Right forelimb (tissue), 1 donor: ENCODE results near the gene PPP1CA.
"Not testable (repeated sequence)": the region's sequence is repeated elsewhere in the genome, so short reads cannot be mapped to it uniquely, and the experiment has no call there.

Experiments
- DNase-seq: peaks from one replicate; pipeline ENCODE4 v3.0.0-alpha.2; 2018

PPP1CA gene

DNA sequence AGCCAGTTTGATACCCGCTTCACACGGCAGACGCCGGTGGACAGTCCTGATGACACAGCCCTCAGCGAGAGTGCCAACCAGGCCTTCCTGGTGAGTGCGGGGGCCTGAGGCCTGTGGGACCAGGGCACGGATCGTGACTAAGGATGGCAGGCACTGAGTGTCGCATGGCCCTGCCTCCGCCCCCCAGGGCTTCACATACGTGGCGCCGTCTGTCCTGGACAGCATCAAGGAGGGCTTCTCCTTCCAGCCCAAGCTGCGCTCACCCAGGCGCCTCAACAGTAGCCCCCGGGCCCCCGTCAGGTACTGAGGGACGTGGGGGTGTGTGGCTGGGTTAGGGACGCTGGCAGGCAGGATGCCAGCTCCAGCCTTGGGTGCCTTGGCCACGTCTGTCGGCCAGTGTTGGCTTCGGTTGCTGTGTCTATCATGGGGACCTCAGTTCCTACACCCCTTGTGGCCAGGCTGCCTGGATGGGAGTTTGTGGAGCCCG is 32.8 kb upstream of the PPP1CA start:
- no peak for DNase-seq

DNA sequence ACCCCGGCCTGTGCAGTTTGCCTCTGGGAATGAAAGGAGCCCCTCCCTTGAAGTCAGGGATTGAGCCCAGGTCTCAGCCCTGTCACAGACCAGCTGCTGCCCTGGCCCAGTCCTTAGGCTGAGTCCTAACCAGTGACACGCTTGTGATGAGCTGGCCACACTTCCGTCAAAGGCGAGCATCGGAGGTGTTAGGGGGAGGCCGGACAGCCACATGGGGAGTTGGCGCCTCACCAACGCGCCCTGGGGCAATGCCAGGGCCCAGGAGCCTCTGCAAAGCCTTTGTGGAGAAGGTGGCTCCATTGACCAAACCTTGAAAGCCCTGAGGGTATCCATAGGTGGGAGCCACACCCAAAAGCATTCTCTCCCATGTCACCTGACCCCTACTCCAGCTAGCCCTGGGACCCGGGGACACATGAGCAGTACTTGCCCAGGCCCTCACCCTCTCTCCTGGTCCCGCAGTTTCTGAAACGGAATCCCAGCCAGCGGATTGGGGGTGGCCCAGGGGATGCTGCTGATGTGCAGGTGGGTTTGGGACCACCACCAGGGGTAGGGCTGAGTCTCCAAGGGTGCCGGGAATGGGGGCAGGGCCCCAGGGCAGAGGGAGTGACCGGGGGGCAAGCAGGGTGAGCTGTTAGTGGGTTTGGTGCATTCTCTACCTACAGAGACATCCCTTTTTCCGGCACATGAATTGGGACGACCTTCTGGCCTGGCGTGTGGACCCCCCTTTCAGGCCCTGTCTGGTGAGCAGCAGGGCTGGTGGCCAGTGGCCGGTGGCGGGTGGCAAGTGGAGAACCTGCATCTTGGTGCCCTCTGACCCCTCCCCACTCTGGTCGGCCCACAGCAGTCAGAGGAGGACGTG is 32.1 kb upstream of the PPP1CA start:
- no peak for DNase-seq

DNA sequence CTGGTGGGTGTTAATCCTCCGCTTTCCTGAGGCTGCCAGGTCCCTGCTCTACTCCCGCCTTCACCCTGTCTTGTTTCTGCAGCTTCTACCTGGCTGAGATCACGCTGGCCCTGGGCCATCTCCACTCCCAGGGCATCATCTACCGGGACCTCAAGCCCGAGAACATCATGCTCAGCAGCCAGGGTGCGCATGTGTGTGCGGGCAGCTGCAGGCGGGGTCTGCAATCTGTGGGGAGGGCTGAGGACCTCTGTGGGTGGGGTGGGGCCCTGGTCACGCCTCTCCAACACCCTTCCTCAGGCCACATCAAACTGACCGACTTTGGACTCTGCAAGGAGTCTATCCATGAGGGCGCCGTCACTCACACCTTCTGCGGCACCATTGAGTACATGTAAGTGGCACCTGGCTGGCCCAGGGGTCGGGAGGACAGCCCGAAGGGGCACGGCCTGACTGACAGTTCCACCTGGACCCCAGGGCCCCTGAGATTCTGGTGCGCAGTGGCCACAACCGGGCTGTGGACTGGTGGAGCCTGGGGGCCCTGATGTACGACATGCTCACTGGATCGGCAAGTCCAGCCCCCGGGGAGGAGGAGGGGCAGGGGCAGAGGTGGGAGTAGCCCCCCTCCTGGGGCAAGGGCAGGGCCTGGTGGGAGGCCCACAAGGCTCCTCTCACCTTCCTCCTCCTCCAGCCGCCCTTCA is 31.1 kb upstream of the PPP1CA start:
- DNase-seq, result no peak

DNA sequence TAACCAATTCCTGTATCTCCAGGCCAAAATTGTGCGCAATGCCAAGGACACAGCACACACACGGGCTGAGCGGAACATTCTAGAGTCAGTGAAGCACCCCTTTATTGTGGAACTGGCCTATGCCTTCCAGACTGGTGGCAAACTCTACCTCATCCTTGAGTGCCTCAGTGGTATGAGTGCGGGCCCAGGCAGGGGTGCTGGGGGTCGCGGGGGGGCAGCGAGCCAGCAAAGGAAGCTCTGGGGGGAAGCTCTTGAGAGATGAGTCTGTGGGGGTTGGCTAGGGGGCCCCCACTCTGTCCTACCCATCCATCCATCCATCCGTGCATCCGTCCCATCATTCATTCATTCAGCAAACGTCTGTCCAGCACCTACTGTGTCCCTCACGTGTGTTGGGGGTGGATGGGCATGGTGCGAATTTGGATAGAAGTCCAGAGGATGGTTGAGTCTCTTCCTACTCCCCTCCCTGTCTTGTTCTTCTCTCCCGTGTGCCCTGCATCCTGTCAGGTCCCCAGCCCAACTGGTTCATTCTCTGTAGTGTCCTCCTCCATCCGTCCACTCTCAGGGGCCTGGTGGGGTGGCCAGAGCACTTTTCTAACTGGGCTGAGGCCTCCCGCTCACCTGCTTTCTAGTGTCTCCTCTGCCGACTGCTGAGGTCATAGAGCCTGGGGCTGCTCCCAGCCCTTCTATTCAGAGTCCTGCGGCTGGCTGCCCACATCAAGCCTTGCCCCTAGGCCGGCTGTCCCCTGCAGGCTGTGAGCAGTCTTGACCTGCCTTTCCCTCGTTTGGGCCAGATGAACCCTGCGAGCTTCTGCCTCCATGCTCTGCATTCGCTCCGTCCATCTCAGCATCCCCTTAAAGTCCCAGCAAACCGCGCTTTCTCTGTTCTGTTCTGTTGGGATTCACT is 29.9 kb upstream of the PPP1CA start:
- no peak for DNase-seq

DNA sequence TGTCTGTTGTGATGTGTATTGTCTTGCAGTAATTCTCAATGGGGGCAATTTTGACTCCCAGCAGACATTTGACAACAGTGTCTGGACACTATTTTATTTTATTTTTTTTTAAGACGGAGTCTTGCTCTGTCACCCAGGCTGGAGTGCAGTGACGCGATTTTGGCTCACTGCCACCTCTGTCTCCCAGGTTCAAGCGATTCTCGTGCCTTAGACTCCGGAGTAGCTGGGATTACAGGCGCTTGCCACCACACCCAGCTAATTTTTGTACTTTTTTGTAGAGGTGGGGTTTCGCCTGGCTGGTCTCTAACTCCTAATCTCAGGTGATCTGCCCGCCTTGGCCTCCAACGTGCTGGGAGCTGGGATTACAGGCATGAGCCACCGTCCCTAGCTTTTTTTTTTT is 28.1 kb upstream of the PPP1CA start:
- no peak for DNase-seq

DNA sequence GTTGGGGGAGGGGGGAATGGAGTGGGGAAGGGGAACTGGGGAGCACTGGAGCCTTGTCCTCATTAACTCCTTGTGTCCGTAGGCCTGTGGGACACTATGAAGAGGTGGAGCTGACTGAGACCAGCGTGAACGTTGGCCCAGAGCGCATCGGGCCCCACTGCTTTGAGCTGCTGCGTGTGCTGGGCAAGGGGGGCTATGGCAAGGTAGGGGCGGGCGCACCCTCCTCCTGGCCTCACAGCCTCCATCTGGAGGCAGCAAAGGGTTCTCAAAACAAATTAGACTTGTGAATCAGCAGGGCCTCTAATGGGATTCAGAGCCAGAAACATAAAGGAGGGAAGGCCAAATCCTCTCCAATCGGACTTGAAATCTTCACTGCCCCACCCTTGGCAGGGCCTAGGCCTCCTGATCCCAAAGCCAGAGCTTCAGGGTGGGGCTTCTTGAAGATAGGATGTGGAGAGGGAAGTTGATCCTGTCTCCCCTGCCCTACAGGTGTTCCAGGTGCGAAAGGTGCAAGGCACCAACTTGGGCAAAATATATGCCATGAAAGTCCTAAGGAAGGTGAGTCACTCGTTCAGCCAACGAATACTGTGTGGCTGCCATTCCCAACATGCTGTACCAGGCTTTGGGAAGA is 27.5 kb upstream of the PPP1CA start:
- no peak for DNase-seq

DNA sequence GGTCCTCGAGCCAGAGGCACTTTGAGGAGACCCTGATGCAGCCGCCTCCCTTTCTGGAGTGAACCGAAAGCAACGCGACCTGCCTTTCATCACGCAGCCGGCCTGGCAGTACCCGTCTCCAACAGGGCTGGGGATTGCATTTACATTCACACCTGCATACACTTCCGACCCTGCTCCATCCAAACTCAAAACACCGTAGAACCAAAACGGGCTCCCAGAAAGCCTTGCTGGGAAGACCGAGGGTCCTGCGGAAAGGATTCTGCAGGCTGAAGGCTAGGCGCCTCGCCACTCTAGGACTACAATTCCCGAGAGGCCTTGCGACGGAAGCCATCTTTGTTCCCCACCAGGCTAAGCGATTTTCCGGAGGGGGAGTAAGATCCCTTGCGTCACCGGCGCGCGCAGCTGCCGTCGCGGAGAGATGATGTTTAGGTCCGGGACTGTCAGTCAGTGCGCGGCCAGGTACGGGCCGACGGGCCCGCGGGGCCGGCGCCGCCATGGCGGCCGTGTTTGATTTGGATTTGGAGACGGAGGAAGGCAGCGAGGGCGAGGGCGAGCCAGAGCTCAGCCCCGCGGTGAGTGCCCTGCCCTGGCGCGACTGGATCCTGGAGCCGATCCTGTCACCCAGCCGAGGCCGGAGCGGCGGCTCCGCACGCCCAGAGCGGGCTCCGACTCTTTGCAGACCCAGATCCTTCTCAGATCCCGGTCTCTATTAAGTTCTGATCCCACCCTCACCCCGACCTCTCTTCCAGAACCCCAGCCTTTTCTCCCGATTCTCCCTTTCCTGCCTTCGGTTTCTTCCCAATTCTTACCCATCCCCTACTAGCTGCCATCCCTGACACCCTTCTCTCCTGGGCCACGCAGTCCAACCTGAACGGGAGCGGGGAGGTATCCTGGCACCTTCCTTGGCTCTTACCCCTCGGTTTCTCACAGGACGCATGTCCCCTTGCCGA is 26.7 kb upstream of the PPP1CA start, which contains the start of gene RPS6KB2:
TSS of gene RPS6KB2 (plus strand) at position 443 of the 950 bp plus-strand sequence. CDS start at position 495, 52 bp downstream.
- DNase-seq, result peak; percentile 100

DNA sequence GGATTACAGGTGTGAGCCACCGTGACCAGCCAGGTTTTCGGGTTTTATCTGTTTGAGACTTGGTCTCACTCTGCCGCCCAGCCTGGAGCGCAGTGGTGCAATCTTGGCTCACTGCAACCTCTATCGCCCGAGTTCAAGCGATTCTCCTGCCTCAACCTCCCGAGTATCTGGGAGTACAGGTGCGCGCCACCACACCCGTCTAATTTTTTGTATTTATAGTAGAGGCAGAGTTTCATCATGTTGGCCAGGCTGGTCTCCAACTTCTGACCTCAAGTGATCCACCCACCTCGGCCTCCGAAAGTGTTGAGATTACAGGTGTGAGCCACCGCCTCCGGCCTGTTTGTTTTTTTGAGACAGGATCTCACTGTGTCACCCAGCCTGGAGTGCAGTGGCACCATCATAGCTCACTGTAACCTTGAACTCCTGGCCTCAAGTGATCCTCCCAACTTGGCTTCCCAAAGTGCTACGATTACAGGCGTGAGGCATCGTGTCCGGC is 25.8 kb upstream of the PPP1CA start:
- not testable (repeated sequence) for DNase-seq

DNA sequence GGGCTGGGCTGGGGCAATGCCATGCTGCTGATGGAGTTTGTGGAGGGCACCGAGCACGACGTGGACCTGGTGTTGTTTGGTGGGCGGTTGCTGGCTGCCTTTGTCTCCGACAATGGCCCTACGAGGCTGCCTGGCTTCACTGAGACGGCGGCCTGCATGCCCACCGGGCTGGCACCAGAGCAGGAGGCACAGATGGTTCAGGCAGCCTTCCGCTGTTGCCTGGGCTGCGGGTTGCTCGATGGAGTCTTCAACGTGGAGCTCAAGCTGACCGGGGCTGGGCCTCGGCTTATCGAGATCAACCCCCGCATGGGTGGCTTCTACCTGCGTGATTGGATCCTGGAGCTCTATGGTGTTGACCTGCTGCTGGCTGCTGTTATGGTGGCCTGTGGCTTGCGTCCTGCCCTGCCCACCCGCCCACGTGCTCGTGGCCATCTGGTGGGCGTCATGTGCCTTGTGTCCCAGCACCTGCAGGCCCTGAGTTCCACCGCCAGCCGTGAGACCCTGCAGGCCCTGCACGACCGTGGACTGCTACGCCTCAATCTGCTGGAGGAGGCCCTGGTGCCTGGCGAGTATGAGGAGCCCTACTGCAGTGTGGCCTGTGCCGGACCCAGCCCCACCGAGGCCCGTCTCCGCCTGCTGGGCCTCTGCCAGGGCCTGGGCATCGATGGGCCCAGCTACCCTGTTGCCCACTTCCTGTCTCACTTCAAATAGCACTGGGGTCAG is 22.4 kb upstream of the PPP1CA start:
- DNase-seq, result no peak

DNA sequence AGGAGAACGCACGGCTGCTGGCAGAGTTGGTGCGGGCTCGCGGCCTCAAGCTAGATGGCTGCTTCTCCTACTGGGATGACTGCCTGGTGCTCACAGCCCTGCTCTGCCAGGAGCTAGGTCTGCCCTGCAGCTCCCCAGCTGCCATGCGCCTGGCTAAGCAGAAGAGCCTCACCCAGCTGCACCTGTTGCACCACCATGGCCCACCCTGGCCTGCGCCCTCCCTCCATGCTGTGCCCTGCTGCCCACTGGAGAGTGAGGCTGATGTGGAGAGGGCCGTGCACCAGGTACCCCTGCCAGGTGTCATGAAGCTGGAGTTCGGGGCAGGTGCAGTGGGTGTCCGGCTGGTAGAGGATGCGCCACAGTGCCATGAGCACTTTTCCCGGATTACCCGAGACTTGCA is 21.8 kb upstream of the PPP1CA start:
- DNase-seq, result no peak

DNA sequence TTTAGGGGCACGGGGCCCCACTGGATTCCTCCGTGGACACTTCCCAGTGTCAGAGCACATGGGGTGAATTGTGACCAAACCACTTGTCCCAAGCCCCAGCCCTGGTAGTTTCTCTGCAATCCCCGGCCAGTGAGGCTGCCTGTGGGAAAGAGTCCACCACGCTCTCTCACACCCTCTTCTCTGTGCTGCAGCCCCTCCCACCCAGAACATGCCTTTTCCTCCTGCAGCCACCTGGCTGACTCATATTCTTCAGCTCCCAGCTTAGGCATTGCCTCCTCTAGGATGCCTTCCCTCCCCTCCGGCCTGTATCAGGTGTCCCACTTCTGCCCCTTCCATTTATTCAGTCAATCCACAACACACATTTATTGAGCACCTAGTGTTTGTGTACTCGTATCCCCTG is 21.2 kb upstream of the PPP1CA start:
- no peak for DNase-seq

DNA sequence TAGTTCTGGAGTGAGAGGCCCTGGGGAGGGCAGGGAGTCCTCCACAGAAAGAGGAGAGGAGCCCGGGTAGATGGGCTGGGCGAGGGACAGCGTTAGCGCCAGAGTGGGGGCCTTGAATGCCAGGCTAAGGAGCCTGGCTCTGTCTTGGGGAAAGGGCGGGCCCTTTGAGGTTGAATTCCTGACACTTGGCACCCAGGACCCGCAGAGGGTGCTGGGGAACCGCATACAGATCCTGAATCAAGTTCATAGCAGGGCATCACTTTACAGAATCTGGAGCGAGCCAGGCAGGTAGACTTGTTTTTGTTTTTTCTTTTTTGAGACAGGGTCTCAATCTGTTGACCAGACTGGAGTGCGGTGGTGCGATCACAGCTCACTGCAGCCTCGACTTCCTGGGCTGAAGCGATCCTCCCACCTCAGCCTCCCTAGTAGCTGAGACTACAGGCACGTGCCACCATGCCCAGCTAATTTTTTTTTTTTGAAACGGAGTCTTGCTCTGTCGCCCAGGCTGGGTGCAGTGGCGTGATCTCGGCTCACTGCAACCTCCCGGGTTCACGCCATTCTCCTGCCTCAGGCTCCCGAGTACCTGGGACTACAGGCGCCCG is 19.9 kb upstream of the PPP1CA start:
- DNase-seq, result no peak

DNA sequence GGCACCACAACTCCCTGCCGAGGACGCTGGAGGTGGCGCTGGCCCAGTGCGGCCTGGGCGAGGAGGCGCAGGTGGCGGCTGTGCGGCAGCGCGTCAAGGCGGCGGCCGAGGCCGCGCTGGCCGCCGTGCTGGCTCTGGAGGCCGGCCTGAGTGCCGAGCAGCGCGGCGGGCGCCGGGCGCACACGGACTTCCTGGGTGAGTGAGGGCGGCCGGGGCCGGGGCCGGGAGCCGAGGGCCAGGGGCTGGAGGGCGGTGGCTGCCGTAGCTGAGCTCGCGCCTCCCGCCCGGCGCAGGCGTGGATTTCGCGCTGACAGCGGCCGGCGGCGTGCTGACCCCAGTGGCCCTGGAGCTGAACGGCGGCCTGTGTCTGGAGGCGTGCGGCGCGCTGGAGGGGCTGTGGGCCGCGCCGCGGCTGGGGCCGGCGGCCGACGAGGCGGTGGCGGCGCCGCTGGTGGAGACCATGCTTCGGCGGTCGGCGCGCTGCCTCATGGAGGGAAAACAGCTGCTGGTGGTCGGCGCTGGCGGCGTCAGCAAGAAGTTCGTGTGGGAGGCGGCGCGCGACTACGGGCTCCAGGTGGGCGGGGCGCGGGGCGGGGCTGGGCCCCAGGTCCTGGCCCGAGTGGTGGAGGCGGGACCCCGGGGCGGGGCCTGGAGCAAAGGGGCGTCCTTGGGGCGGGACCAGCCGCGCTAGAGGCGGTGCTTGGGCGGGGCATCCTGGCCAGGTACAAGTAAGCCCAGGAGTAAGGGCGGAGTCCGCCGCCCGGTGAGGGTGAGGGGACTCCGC is 19.2 kb upstream of the PPP1CA start:
- peak; percentile 98 for DNase-seq

DNA sequence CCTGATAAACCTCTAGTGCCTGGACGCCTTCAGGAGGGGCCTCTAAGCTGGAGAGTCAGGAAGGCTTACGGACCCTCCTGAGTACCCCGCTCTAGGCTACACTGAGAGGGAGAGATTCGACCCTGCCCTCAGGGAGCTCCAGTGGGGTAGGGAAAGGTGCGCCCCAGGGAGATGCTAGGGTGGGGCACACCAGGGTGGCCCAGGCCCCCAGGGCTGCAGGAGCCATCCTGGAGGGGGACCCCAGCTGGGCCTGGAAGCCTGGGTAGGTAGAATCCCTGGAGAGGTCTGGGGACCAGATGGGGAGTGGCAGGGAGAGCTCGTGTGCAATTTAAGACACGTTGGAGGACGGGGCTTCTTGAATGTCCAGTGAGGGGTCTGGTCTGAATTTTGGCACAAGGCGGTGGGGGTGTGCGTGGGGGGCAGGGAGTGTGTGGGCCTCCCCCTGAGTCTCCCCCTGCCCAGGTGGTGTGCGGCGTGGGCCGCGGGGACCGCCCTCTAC is 18.5 kb upstream of the PPP1CA start:
- no peak for DNase-seq

DNA sequence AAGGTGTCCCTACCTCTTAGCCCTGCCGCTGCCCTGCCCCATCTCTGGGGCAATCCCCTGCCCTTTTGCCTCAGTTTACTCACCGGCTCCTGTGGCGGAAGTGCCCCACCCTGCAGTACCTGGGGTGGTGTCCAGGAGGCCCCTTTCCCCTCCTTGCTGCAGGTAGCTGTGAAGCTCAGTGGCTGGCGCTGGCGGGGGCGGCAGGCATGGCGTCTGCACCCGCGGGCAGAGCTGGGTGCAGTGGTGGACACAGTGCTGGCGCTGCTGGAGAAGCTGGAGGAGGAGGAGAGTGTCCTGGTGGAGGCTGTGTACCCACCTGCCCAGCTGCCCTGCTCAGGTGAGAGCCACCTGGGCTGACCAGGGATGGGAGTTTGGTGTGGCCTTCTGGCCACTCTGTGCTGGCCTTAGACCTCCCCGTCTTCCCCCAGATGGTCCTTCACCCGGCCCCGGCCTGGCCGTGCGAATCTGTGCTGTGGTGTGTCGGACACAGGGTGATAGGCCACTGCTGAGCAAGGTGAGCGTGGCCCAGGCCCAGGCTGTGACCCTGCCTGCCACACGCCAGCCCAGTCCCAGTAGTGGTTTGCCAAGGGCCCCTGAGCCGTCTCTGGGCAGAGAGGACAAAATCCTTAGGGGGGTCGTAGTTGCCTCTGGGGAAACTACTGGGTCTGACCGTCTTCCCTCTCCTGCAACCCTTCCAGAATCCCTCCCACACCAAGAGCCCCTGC is 17.8 kb upstream of the PPP1CA start:
- no peak for DNase-seq

DNA sequence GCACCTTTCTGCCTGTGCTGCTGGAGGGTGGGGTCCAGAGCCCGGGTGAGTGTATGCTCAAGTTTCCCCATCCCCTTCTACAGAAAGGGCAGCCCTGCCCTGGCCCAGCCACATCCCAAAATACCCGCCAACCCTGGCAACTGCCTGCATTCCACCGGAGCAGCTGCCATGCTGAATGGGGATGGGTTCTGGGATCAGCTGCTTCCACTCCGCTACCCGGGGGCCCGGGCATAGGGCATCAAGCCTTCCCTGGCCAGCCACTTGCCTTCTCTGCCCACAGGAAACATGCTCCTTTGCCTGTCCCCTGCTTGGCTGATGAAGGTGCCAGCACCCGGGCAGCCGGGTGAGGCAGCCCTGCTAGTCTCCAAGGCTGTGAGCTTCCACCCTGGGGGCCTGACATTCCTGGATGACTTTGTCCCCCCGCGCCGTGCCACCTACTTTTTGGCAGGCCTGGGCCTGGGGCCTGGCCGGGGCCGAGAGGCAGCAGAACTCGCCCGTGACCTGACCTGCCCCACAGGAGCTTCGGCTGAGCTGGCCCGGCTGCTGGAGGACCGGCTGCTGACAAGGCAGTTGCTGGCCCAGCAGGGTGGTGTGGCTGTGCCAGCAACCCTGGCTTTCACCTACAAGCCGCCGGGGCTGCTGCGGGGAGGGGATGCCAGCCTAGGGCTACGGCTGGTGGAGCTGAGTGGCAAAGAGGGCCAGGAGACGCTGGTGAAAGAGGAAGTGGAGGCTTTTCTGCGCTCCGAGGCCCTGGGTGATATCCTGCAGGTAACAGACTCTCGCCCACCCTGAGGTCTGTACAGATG is 17.0 kb upstream of the PPP1CA start:
- DNase-seq, result no peak

DNA sequence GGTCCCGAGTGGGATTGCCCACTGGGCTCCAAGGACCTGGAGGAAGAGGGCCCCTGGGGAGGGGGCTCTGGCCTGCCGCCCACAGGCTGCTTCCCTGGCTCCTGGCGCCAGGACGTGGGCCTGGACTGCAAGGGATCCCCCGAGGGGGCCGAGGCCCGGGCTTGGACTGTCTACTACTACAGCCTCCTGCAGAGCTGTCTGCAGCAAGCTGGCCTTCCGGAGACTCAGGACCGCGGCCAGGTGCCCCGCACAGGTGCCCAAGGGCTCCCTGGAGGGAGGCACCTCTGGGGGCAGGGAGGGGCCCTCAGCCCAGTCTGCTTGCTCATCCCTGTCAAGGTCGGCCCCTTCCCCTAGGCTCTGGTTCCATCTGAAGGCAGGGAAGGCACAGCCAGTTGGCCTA is 15.8 kb upstream of the PPP1CA start:
- DNase-seq, result no peak
